Mucosa of rectum (tissue), 2 donors: ENCODE measurements around the gene GRM1.

Experiments used
- H3K27ac ChIP-seq, 2 donors: one replicate each; pipeline ENCODE4 v1.7.0; 2013; ENCODE audit warnings: inconsistent platforms in 2 of 2, low read depth in 2 of 2, low read length in 2 of 2
- H3K27me3 ChIP-seq, 2 donors: one replicate each; pipeline ENCODE4 v1.7.0; 2013; ENCODE audit warnings: low read length in 2 of 2; ENCODE audit not compliant: control insufficient read depth in 2 of 2, insufficient read depth in 2 of 2
- H3K36me3 ChIP-seq, 2 donors: one replicate each; pipeline ENCODE4 v1.7.0; 2013; ENCODE audit warnings: low read length in 2 of 2; ENCODE audit not compliant: control insufficient read depth in 2 of 2, insufficient read depth in 2 of 2
- H3K4me1 ChIP-seq, 2 donors: one replicate each; pipeline ENCODE4 v1.7.0; 2013; ENCODE audit warnings: low read length in 2 of 2, mild to moderate bottlenecking in 1 of 2; ENCODE audit not compliant: control insufficient read depth in 2 of 2, insufficient read depth in 2 of 2
- H3K4me3 ChIP-seq, 2 donors: one replicate each; pipeline ENCODE4 v1.7.0; 2013; ENCODE audit warnings: low read length in 2 of 2
- H3K9ac ChIP-seq, 2 donors: one replicate each; pipeline ENCODE4 v1.7.0; 2013; ENCODE audit warnings: low read length in 2 of 2, low read depth in 1 of 2, mild to moderate bottlenecking in 1 of 2
- H3K9me3 ChIP-seq, 2 donors: one replicate each; pipeline ENCODE4 v1.7.0; 2013; ENCODE audit warnings: low read length in 2 of 2; ENCODE audit not compliant: control insufficient read depth in 2 of 2
- donor health status: healthy.
- donor health status: Normal muscosa, but diverticular disease.

GRM1 gene

DNA sequence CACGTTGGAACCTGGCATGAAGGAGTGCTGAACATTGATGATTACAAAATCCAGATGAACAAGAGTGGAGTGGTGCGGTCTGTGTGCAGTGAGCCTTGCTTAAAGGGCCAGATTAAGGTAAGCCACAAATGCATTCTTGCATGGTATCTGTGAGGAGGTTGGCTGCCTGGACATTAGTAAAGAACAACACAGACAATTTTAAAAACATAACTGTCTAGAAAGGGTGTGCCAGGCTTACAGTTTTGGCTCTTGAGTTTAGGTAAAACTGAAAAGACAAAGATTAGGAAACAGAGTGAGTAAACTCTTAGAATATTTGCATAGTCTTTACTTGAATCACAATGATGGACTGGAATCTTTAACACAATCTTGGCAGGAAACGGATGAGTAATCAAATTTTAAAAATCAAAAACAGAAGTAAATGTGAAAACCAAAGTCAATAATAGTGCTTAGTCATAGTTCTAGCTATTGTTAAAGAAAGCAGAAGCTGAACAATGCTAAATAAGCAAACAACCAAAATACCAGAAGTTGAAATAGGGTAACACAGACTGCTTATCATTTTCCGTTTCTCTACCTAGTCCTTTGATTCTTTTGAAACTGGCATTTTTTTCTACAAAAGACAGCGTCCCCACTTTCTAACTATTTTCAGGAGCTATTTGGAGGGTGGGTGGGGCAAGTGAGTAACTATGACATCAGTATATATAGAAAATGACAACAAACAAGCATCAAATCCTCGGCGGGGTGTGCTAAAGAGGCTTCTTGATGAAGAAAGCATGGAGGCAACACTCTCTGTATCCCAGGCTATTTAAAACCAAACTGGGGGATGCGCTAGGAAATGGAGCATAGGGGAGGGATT lies 328.9 kb downstream of the GRM1 start:
- Histone ChIP-seq H3K27ac (no peak overlapping the region), H3K9ac (no peak overlapping the region), H3K27me3 (no peaks in the 10 kb centered on the region), H3K4me1 (no peaks in the 10 kb centered on the region), H3K4me3 (no peak overlapping the region), H3K36me3 (no peaks in the 10 kb centered on the region), H3K9me3 (no peaks in the 10 kb centered on the region)

DNA sequence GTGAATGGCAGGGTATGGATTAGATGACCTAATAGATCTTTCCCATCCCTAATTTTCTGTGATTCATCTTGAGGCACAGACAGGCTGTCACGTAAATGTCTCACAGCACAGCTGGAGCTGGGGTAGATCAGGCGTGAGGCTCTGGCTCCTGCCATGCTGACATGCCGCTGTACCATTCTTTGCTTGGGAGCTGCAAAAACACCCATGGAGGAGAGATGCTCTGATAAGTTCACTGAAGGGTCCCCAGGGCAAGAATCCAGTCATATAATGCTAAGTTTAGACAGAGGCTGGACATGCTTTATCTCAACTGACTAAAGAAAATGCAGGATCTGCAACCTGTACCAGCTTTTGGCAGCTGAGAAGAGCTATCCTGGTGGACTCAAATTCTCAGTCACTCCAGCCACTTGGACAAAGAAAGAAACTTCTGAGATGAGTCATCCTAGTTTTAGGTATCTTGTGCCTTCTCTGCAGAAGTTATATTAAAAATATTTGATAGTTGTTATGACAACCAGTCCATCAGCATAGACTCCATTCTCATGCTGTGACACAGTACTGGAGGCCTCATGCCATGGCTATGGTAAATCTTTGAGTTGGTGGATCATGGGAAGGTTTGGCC lies 329.7 kb downstream of the GRM1 start:
- H3K27ac ChIP-seq: no peak overlapping the region
- H3K9ac ChIP-seq: no peak overlapping the region
- no peaks in the 10 kb centered on the region for H3K9me3 ChIP-seq
- H3K4me1 ChIP-seq: no peaks in the 10 kb centered on the region
- H3K27me3 ChIP-seq: no peaks in the 10 kb centered on the region
- H3K36me3 ChIP-seq: no peaks in the 10 kb centered on the region
- H3K4me3 ChIP-seq: no peak overlapping the region

DNA sequence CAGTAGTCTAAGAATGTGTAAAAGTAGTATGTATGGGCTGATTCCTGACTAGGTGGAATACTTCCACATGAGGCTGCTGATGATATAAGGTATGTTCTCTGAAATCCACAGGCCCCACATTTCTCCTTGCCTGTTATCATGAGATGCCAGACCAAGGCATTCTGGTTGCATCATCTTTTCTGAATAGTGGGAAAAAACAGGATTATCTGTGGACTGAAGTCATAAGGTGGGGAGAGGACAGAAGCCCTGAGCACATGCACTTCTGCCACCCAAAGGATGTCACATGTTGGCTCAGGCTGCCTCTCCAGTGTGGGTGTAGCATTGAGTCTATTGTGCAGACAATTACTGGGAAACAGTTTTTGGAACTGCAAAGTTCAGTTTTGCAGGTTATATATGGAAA lies 330.3 kb downstream of the GRM1 start:
- H3K27me3 ChIP-seq: no peaks in the 10 kb centered on the region
- H3K4me1 ChIP-seq: no peaks in the 10 kb centered on the region
- no peak overlapping the region for H3K9ac ChIP-seq
- no peak overlapping the region for H3K27ac ChIP-seq
- no peaks in the 10 kb centered on the region for H3K9me3 ChIP-seq
- H3K36me3 ChIP-seq: no peaks in the 10 kb centered on the region
- no peak overlapping the region for H3K4me3 ChIP-seq

DNA sequence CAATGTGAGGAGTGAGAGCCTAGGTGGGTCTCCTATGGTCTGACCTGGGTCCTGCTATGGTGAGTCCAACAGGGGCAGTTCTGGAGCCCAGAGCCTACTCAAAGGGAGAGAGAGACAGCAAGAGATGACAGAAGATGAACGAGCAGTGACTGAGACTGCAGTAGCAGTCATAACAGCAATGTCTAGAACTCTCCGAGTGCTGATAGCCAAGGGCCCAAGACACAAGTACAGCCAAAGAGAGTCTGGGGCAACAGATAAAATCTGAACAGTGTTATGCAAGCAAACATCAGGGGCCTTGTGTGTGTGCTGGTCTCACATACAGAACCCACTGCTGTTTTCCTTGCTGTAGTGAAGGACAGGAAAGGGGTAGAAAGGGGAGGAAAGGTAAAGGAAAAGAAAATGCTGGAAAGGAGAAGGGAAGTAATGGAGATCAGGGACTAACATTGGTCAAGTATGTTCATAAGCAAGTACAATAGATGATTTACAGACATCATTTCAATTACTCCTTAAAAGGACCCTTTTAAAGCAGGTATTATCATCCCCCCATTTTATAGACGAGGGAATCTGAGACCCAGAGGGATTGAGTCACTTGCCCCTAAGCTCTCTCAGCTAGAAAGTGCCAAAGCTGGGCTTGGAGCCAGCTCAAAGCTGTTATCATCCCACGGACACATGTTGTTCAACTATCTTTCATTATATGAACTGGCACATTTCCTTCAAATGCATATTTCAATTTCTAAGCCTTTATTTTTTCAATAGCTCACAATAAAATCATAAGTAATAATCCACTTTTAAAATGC lies 332.5 kb downstream of the GRM1 start:
- Histone ChIP-seq H3K9ac (no peak overlapping the region), H3K27ac (no peak overlapping the region), H3K9me3 (no peaks in the 10 kb centered on the region), H3K4me3 (no peak overlapping the region), H3K36me3 (no peaks in the 10 kb centered on the region), H3K4me1 (no peaks in the 10 kb centered on the region), H3K27me3 (no peaks in the 10 kb centered on the region)

DNA sequence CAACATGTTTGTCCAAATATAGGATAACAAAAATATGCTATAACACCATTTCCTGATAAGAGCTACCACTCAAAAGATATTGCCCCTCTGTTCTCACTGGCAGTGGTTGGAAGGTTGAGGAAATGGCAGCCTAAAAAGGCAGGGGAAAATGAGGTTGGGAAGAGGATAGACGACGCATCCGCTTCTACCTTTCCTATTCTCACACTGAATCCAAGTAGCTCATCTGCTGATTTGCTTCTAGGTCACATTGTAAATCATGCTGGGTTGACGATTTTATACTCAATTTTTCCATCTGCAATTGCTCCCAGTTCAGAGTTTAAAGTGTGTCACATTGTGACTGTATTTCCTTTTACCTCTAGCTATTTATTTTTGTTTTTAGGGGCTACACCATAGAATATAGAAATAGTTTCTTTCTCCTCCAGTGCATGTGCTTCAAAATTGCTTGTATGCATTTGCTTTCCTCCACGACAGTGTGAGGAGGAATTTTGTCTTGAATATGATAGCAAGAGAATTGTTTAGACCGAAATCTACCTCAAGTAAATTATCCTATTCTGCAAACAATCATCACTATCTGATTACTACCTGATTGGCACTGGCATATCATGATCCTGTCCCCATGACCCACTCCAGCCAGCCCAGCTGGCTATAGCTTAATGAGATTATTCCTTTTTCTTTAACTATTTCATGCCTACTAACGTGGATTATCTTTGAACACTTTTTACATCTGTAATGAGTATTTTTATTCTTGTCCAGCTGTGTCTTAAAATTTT lies 335.2 kb downstream of the GRM1 start:
- Histone ChIP-seq H3K9ac (no peak overlapping the region), H3K27ac (no peak overlapping the region), H3K36me3 (no peaks in the 10 kb centered on the region), H3K4me1 (no peaks in the 10 kb centered on the region), H3K4me3 (no peak overlapping the region), H3K27me3 (no peaks in the 10 kb centered on the region), H3K9me3 (no peaks in the 10 kb centered on the region)

DNA sequence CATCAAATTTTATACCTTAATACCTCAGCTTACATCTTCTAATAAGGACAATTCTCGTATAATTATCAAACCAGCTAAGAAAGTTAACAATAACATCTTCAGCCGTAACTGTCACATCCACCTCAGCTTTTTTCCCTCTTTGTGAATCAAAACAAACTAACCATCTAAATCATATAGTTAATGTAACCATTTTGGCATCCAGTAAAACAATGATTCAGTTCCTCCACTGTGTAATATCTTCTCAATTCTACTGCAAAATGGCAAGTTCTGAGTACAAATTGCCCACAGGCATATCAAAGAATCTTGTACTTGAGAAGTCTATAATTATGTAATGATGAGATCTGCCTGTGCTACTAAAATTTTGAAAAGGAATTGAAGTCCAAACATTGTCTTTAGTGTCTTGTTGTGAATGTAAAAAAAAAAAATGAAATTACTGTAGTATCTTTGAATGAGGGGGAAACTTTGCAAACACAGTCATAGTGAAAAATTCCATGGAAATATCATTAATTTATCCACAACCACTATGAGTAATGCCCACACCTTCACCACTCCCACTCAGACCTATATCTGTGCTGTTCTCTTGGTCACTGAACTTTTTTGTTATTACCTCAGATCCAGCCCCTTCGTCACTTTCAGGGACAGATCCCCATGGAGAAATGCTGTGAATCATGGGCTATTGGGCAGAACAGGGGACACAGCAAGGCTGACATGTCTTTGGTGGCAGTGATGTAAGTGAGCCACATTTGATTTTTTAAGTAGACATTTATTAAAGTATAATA lies 336.1 kb downstream of the GRM1 start:
- no peaks in the 10 kb centered on the region for H3K4me1 ChIP-seq
- no peaks in the 10 kb centered on the region for H3K27me3 ChIP-seq
- no peak overlapping the region for H3K27ac ChIP-seq
- no peak overlapping the region for H3K4me3 ChIP-seq
- H3K36me3 ChIP-seq: no peaks in the 10 kb centered on the region
- H3K9me3 ChIP-seq: no peaks in the 10 kb centered on the region
- no peak overlapping the region for H3K9ac ChIP-seq

DNA sequence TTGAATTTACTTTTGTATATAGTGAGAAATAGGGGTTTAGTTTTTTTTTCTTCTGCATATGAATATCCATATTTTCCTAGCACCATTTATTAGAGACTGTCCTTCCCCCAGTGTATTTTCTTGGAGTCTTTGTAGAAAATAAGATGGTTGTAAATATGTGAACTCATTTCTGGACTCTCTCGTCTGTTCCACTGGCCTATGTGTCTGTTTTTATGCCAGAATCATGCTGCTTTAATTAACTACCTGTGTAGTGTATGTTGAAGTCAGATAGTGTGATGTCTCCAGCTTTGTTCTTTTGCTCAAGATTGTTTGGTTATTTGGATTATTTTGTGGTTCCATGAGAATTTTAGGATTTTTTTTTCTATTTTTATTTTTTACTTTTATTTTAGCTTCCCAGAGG lies 338.2 kb downstream of the GRM1 start:
- Histone ChIP-seq H3K4me3 (no peak overlapping the region), H3K27ac (no peak overlapping the region), H3K36me3 (no peaks in the 10 kb centered on the region)

DNA sequence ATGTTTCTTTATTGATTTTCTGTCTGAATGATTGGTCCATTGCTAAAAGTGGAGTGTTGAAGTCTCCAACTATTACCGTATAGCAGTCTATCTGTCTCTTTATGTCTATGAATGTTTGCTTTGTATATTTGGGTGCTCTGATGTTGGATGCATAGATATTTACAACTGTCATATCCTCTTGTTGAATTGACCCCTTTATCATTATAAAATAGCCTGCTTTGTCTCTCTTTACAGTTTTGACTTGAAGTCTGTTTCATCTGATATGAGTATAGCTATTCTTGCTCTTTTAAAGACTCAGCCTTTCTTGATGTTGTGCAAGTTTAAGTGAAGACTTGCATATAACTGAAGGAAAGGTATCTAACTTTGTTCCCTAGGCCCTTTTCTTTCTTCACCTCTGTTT lies 341.0 kb downstream of the GRM1 start:
- H3K27me3 ChIP-seq: no peaks in the 10 kb centered on the region
- no peaks in the 10 kb centered on the region for H3K9me3 ChIP-seq
- H3K9ac ChIP-seq: no peak overlapping the region
- no peaks in the 10 kb centered on the region for H3K36me3 ChIP-seq
- H3K4me3 ChIP-seq: no peak overlapping the region
- no peaks in the 10 kb centered on the region for H3K4me1 ChIP-seq
- no peak overlapping the region for H3K27ac ChIP-seq

More for the DNA sequence above, 338.2 kb downstream of the GRM1 start:
- Histone ChIP-seq H3K4me1 (no peaks in the 10 kb centered on the region), H3K9me3 (no peaks in the 10 kb centered on the region), H3K27me3 (no peaks in the 10 kb centered on the region), H3K9ac (no peak overlapping the region)

DNA sequence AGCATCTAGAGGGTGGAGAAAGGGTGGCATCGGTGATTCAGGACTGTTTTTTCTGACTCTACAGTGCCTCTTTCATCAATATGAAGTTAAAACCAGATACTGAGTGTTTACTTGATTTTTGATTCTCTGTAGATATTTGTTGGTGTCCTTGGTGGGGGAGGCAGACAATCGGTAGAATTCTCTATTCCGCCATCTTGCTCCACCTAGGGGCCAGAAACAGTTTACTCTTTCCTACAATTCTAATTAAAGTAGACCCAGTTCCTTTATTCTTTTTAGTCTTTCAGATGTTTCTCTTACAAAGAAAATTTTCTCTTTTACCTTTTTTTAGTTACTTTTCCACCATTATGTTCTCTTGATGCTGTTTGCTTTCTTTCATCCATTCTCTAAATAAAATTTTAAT lies 352.6 kb downstream of the GRM1 start:
- H3K9me3 ChIP-seq: no peaks in the 10 kb centered on the region

More for the DNA sequence above, 352.6 kb downstream of the GRM1 start:
- Histone ChIP-seq H3K4me1 (no peaks in the 10 kb centered on the region), H3K4me3 (no peak overlapping the region), H3K27ac (no peak overlapping the region), H3K27me3 (no peaks in the 10 kb centered on the region), H3K36me3 (no peaks in the 10 kb centered on the region), H3K9ac (no peak overlapping the region)
